PC-3 (cell line): ENCODE measurements around the gene TTC7B. TPM values are rescaled to one million over a fixed set of nuclear protein-coding genes. Genes with fewer than 3 reads are reported as not detected.

Experiments
- ATAC-seq: fragments of 200-7000 bp; cut with Tn5 transposase; 2 replicates; pipeline ENCODE4 v1.9.1; 2020; ENCODE audit warnings: mild to moderate bottlenecking, moderate library complexity
- BruUV-seq: library from RNA; stranded (reverse); fragments of 400-500 nt; replicated peaks from 2 replicates; lab custom pipeline; 2021; lab: Mats Ljungman, UMichigan
- CTCF ChIA-PET: fragments of 300-600 bp; sonication (Branson Sonifier 250); formaldehyde crosslinking; loops from one replicate; lab custom pipeline; 2022; ENCODE audit warnings: antibody characterized with exemption; lab: Charles Lee
- POLR2A ChIA-PET: fragments of 300-600 bp; sonication (Branson Sonifier 250); formaldehyde crosslinking; loops from one replicate; lab custom pipeline; 2022; ENCODE audit warnings: antibody characterized with exemption; ENCODE audit not compliant: unreplicated experiment; lab: Charles Lee
- DNase-seq: peaks from one replicate; pipeline ENCODE4 v3.0.0-alpha.2; 2015
- H2AFZ ChIP-seq: fragments of 300-600 bp; sonication (generic); 2 replicates; pipeline ENCODE4 v1.6.0; 2016; ENCODE audit warnings: antibody characterized with exemption, low read length
- H3F3A ChIP-seq: fragments of 300-600 bp; sonication (generic); one replicate; pipeline ENCODE4 v1.6.0; 2017; ENCODE audit warnings: antibody characterized with exemption, low read length, control low read depth, mild to moderate bottlenecking; ENCODE audit not compliant: unreplicated experiment
- H3K27ac ChIP-seq: fragments of 300-600 bp; sonication (generic); 2 replicates; pipeline ENCODE4 v1.5.1; 2016; ENCODE audit warnings: mild to moderate bottlenecking, low read length
- H3K27me3 ChIP-seq: fragments of 300-600 bp; sonication (generic); 2 replicates; pipeline ENCODE4 v1.6.1; 2016; ENCODE audit warnings: low read length, mixed read lengths
- H3K36me3 ChIP-seq: fragments of 300-600 bp; sonication (generic); 2 replicates; pipeline ENCODE4 v1.6.1; 2016; ENCODE audit warnings: low read depth, mixed run types, low read length, mixed read lengths
- H3K4me1 ChIP-seq: fragments of 300-600 bp; sonication (generic); 2 replicates; pipeline ENCODE4 v1.5.1; 2016; ENCODE audit warnings: low read length; ENCODE audit not compliant: insufficient read depth
- H3K4me2 ChIP-seq: fragments of 300-600 bp; sonication (generic); 2 replicates; pipeline ENCODE4 v1.6.0; 2016; ENCODE audit warnings: low read length
- H3K4me3 ChIP-seq: fragments of 300-600 bp; sonication (generic); 2 replicates; pipeline ENCODE4 v1.5.1; 2016; ENCODE audit warnings: mild to moderate bottlenecking, low read length, mixed read lengths
- H3K79me2 ChIP-seq: fragments of 300-600 bp; sonication (generic); 2 replicates; pipeline ENCODE4 v1.6.1; 2017; ENCODE audit warnings: low read length, mixed read lengths
- H3K9ac ChIP-seq: fragments of 300-600 bp; sonication (generic); 2 replicates; pipeline ENCODE4 v1.6.0; 2016; ENCODE audit warnings: mild to moderate bottlenecking, low read length
- H3K9me2 ChIP-seq: fragments of 300-600 bp; sonication (generic); replicated peaks from 2 replicates; pipeline ENCODE4 v1.6.1; 2016; ENCODE audit warnings: mixed run types, low read length, mixed read lengths
- H3K9me3 ChIP-seq: fragments of 300-600 bp; sonication (generic); 2 replicates; pipeline ENCODE4 v1.6.1; 2016; ENCODE audit warnings: low read length, mixed read lengths
- H4K20me1 ChIP-seq: fragments of 300-600 bp; sonication (generic); 2 replicates; pipeline ENCODE4 v1.6.1; 2016; ENCODE audit warnings: low read length, mixed read lengths
- EZH2 ChIP-seq: fragments of 300-600 bp; sonication (generic); IDR thresholded peaks from one replicate; pipeline ENCODE4 v1.6.1; 2017; ENCODE audit warnings: antibody characterized with exemption, mild to moderate bottlenecking, low read length; ENCODE audit not compliant: unreplicated experiment
- EZH2phosphoT487 ChIP-seq: fragments of 300-600 bp; sonication (generic); IDR thresholded peaks from 2 replicates; pipeline ENCODE4 v1.6.1; 2018; ENCODE audit warnings: mild to moderate bottlenecking, antibody characterized with exemption, low read length, borderline replicate concordance
- intact Hi-C: fragments of 100-400 bp; cut with micrococcal nuclease; formaldehyde crosslinking; loops from 2 replicates; pipeline ENCODE4 v1.9.0; 2023
- total RNA-seq: library from RNA; depleted of rRNA; stranded (reverse); fragments of >200 nt; gene quantifications from 2 replicates; pipeline ENCODE4 v1.2.3, GENCODE V29; 2014
- TF ChIP-seq, protein P1 (sequence below): fragments of 300-600 bp; sonication (generic); conservative IDR thresholded peaks from 2 replicates; pipeline ENCODE4 v1.5.1; 2017; ENCODE audit warnings: antibody characterized with exemption, low read depth, mild to moderate bottlenecking, low read length

The TTC7B gene
- total RNA-seq, 1 experiment from 2014 or later = 45.6 TPM

DNA sequence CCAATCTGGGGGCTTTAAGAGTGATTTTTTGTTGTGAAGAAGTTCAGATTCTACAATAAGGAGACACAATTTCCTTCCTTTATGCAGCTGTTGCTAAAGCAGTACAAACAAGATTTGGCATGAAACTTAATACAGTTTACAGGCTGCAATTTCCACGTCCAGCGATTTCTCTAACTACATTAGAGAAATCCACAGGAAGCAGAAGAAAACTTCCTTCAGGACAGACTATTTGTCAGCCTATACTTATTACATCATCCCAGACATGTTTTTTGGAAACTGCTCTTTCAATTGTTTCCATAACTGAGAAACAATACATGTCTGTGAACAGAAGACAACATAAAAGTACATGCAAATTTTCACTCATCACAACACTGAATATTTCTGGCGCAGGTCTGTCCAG, 204.3 kb downstream of the TTC7B start:
- Histone ChIP-seq H2AFZ (no peak overlapping the region), H3K27me3 (no peaks in the 10 kb centered on the region), H3K27ac (no peak overlapping the region), H3K36me3 (no peaks in the 10 kb centered on the region), H3K79me2 (no peaks in the 10 kb centered on the region), H3K9me2 (no peaks in the 10 kb centered on the region), H3F3A (no peaks in the 10 kb centered on the region), H3K9me3 (no peaks in the 10 kb centered on the region), H3K4me3 (no peak overlapping the region), H4K20me1 (no peaks in the 10 kb centered on the region), H3K4me2 (no peak overlapping the region), H3K4me1 (no peaks in the 10 kb centered on the region), H3K9ac (no peak overlapping the region)
- no peak for ATAC-seq
- ChIA-PET POLR2A (interaction anchor here (0.6 kb wide), 1 partner anchor 122 kb away, joined by 3 read pairs; no protein-coding TSS in a partner anchor), CTCF (no interaction called here)
- TF ChIP-seq EZH2 (no peak), EZH2phosphoT487 (no peak)
- TF ChIP-seq, protein P1, sequence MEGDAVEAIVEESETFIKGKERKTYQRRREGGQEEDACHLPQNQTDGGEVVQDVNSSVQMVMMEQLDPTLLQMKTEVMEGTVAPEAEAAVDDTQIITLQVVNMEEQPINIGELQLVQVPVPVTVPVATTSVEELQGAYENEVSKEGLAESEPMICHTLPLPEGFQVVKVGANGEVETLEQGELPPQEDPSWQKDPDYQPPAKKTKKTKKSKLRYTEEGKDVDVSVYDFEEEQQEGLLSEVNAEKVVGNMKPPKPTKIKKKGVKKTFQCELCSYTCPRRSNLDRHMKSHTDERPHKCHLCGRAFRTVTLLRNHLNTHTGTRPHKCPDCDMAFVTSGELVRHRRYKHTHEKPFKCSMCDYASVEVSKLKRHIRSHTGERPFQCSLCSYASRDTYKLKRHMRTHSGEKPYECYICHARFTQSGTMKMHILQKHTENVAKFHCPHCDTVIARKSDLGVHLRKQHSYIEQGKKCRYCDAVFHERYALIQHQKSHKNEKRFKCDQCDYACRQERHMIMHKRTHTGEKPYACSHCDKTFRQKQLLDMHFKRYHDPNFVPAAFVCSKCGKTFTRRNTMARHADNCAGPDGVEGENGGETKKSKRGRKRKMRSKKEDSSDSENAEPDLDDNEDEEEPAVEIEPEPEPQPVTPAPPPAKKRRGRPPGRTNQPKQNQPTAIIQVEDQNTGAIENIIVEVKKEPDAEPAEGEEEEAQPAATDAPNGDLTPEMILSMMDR = no peak
- BruUV-seq = no TSS peak
- DNase-seq = no peak
- intact Hi-C loops = no loop called here

DNA sequence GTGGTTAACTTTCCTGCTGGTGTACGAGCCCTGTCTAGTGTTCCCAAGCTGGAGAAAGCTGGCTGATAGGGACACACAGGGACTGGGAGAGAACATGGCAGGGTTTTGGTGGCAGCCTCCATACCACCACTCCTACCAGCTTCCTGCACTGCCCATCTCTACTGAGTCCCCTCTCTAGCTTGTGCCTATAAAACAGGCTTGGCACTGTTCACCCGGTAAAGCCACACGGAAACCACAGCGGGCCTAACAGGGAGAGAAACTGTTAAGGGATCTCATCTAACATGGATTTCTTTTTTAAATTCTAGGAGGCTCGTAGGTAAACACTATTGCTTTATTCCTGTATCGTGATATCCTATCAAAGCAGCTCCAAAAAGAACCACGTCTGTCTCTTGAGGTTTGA, 204.7 kb downstream of the TTC7B start:
- Histone ChIP-seq H3K4me3 (no peak overlapping the region), H3K79me2 (no peaks in the 10 kb centered on the region), H3K27me3 (no peaks in the 10 kb centered on the region), H3K36me3 (no peaks in the 10 kb centered on the region), H3K9ac (no peak overlapping the region), H3K9me2 (no peaks in the 10 kb centered on the region), H3K4me1 (no peaks in the 10 kb centered on the region), H3F3A (no peaks in the 10 kb centered on the region), H4K20me1 (no peaks in the 10 kb centered on the region), H3K9me3 (no peaks in the 10 kb centered on the region), H2AFZ (no peak overlapping the region), H3K4me2 (no peak overlapping the region), H3K27ac (no peak overlapping the region)
- POLR2A ChIA-PET = interaction anchor here (0.6 kb wide), 1 partner anchor 121 kb away, joined by 3 read pairs; no protein-coding TSS in a partner anchor
- BruUV-seq = no TSS peak
- CTCF ChIA-PET = no interaction called here
- ATAC-seq (no peak), DNase-seq (no peak)
- intact Hi-C loops = no loop called here
- no peak for TF ChIP-seq EZH2phosphoT487
- TF ChIP-seq EZH2 = no peak
- TF ChIP-seq, protein P1 = no peak

DNA sequence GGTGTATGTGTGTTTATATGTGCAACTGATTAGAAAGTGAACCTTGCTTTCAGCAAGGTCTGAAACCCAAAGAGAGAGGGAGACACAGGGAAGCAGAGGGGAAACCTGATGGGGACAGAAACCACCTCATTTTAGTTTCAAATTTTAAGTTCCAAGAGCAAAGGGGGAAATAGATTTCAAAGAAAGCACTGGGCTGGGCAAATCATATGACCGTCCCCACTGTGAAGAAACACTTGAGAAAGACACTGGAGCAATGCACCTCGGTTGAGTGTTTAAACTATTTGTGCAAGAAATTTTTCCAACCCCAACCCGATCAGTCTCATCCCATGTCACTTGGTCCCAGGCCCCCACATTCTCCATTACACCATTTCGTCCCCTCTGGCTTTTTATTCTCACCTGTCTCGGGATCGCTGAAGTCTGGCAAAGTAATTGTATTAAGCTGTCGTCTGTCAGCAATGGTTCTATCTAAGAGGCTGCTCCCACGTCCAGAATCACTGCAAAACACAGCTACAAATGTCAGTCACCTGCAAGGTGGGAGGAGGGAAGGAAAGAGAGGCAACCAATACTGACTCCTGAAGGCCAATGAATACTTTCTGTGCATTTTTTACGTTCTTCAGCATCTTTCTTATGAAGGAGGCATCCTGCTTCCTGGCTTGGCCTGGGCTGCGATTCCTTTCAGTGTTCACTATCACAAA, 205.7 kb downstream of the TTC7B start:
- no peaks in the 10 kb centered on the region for H4K20me1 ChIP-seq
- ChIA-PET POLR2A (no interaction called here), CTCF (no interaction called here)
- intact Hi-C loops = no loop called here
- TF ChIP-seq, protein P1 = no peak
- TF ChIP-seq EZH2phosphoT487 = no peak
- TF ChIP-seq EZH2 = no peak
- H3K27me3 ChIP-seq = no peaks in the 10 kb centered on the region
- H3K9me3 ChIP-seq = no peaks in the 10 kb centered on the region
- ATAC-seq (no peak), DNase-seq (no peak)
- no peak overlapping the region for H3K4me3 ChIP-seq
- H2AFZ ChIP-seq = no peak overlapping the region
- no peaks in the 10 kb centered on the region for H3K4me1 ChIP-seq
- no peaks in the 10 kb centered on the region for H3F3A ChIP-seq
- H3K9ac ChIP-seq = no peak overlapping the region
- H3K27ac ChIP-seq = no peak overlapping the region
- H3K9me2 ChIP-seq = no peaks in the 10 kb centered on the region
- no peaks in the 10 kb centered on the region for H3K79me2 ChIP-seq
- H3K36me3 ChIP-seq = no peaks in the 10 kb centered on the region
- H3K4me2 ChIP-seq = no peak overlapping the region
- BruUV-seq = no TSS peak
